ENCODE results near the gene GPATCH8.
"Not testable (repeated sequence)": the region's sequence is repeated elsewhere in the genome, so short reads cannot be mapped to it uniquely, and the experiment has no call there.

GPATCH8 gene

DNA sequence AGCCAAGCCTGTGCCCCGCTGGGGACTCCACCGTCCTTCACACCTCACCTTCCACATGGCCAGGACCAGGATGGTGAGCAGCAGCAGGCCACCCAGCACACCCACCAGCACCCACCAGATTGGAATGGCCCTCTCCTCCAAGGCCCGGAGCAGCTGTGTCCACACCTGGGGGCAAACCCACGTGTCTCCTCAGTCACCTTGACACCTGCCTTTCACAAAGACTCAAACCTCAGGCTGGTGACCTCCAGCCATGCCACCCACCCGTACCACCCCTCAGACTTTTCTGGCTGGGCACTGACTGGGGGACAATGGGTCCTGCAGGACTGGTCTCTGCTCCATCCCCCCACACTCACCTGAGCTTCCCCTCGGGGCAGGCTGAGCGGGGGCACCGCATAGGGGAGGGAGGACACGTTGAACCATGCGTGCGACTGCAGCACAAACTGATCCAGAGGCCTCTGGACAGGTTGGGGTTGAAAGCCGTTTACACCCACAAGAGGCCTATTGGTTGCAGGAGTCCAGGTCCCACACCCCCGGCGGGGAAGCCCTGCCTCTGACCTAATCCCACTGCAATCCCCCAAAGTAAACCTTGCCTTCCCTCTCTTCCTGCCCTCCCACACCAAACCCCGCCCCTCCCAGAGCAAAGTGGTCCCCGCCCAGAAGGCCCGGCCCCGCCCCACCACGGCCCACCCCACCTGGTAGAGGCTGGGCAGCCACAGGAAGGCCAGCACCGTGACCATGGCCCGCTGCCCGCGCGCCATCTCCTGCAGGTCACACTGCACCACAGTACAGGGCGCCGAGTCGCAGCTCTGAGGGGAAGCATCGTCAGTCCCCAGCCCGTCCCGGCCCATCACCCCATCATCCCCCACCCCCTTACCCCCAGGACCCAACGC, 128.7 kb downstream of the GPATCH8 start:
- no peak for DNase-seq (ENCODE audit: low read depth)

DNA sequence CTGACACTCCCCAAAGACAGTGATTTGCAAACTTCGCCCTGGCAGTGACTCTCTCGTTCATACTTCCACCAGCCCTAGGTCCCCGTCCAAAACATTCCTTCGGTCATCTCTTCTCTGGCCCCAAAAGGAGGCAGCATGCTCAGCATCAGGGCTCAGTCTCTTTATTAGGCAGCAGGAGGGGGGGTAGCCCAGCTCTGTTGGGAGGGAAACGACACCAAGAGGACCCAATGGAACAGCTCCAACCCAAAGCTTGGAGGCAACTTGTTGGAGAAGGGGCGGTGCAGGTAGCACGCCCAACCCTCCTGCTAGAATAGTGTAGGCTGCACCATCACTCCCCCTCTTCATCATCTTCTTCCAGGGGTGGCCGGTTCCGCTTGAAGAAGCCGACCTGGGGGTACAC, 131.2 kb downstream of the GPATCH8 start:
- no peak for DNase-seq (ENCODE audit: low read depth)

DNA sequence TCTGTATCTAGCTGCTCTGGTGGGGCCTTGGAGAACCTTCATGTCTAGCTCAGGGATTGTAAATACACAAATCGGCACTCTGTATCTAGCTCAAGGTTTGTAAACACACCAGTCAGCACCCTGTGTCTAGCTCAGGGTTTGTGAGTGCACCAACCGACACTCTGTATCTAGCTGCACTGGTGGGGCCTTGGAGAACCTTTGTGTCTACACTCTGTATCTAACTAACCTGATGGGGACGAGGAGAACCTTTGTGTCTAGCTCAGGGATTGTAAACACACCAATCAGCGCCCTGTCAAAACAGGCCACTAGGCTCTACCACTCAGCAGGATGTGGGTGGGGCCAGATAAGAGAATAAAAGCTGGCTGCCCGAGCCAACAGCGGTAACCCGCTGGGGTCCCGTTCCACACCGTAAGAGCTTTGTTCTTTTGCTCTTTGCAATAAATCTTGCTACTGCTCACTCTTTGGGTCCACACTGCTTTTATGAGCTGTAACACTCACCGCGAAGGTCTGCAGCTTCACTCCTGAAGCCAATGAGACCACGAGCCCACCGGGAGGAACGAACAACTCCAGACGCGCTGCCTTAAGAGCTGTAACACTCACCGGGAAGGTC, 133.7 kb downstream of the GPATCH8 start:
- DNase-seq (ENCODE audit: low read depth) = not testable (repeated sequence)

DNA sequence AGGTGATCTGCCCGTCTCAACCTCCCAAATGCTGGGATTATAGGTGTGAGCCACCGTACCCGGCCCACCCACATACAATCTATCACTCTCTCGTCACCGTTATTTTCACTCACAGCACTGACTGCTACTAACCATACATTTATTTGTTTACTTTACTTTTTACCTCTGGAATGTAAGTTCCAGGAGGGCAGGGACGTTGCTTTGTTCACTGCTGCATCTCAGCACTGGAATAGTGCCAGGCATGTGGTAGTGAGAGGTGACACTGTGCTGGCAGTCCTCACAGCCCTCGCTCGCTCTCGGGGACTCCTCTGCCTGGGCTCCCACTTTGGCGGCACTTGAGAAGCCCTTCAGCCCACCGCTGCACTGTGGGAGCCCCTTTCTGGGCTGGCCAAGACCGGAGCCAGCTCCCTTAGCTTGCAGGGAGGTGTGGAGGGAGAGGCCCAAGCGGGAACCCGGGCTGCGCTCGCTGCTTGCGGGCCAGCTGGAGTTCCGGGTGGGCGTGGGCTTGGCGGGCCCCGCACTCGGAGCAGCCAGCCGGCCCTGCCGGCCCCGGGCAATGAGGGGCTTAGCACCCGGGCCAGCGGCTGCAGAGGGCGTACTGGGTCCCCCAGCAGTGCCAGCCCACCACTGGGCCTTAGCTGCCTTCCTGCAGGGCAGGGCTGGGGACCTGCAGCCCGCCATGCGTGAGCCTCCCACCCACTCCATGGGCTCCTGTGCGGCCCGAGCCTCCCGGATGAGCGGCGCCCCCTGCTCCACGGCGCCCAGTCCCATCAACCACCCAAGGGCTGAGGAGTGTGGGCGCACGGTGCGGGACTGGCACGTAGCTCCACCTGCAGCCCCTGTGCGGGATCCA, 134.6 kb downstream of the GPATCH8 start:
- not testable (repeated sequence) for DNase-seq (ENCODE audit: low read depth)

GRCh38 chr17:44367231-44367979, 135.8 kb downstream of the GPATCH8 start:
- no peak for DNase-seq (ENCODE audit: low read depth)

DNA sequence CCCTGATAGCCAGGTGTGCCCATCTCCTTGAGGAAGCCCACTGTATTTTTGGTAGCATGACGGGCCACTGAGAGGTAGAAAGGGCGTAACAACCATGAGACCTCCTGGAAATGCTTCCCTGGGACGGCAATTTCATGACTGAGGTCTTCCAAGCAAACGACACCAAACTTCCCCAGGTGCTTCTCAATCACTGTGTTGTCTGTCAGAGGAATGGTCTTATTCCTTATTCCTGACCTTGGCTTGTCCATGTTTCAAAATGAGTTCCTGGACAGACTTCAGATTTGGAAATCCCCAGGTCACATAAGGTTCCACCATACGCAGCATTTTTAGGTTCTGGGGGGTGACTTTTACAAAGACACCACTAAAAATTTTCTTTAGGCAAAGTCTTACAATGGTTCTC, 138.2 kb downstream of the GPATCH8 start:
- DNase-seq (ENCODE audit: low read depth) = not testable (repeated sequence)

DNA sequence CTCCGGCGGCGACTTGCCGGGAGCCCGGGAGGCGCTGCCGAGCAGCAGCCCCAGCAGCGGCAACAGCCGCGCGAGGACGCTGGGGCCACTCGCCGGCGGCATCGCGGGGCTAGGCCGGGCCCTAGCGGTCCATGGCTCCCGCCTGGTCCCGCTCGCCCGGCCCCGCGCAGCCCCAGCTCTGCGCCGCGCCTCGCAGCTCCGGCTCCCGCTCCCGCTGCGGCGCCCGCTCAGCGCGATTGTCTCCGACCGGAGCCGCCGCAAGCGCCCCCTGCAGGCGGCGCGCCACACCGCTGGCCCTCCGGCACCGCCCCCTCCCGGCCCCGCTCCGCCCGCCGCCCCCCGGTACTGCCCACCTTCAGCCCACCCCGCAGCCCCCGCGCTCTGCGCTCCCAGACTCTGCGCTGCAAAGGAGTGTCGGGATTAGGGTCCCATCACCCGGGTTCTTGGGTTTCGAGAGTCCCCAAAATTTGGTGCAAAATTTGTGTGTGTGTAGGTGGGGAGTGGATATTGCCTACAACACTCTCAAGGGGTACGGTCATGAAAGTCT, 139.5 kb downstream of the GPATCH8 start, which contains the start of gene FAM171A2:
Gene FAM171A2, minus strand, starts transcription at position 241 of the 547 bp plus-strand sequence. Its CDS starts 139 bp downstream, at position 102.
- DNase-seq (ENCODE audit: low read depth) = peak; percentile 54

DNA sequence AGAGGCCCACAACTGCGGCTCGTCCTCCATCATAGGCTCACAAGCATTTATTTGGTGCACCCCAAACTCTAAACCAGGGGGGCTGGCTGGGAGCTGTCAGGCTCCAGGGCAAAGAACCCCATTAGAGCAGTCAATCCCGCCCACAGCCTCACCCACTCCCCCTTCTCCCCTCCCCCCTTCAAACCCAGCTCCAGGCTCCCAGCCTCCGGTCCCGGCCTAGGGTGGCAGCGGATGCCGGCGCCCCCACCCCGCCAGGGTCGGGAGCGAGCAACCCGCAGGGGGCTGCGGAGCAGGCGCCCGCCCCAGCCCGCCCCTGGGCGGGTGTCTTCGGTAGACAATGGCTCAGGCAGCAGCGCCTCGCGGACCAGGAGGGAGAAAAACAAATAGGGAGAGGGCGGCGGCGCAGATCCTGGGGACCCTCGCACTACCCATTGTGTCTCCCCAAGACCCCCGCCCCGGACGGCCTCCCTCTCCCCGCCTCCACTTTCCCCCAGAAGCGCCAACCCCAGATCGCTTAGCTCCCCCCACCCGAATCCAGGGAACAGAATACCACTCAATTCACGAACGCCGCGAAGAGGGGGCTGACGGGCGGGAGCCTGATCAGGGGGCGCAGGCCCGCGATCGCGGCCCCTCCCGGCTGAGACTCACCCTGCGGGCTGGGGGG, 140.1 kb downstream of the GPATCH8 start:
- no peak for DNase-seq (ENCODE audit: low read depth)

- no peak for DNase-seq (ENCODE audit: low read depth)
These were observed 140.7 kb downstream of the GPATCH8 start for GRCh38 chr17:44362459-44362948.

GRCh38 chr17:44361292-44362260, 141.6 kb downstream of the GPATCH8 start:
- no peak for DNase-seq (ENCODE audit: low read depth)

DNA sequence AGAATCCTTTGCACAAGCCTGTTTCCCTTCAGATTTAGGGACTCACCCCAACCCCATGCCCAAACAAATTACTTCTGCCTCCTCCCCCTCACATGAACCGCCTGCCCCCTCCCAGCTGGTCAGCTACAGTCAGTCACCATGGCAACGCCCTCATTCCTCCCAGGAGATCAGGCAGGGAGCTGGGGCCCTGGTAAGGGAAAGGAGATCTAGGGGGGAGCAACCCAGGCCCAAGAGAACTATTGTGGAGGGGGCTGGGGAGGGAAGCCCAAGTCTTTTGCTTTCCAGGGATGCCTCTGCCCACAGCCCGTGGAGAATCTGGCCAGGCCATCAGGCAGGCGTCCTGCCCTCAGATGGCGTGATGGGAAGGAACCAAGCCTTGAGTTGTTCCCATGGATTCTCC, 142.4 kb downstream of the GPATCH8 start:
- DNase-seq (ENCODE audit: low read depth) = no peak

DNA sequence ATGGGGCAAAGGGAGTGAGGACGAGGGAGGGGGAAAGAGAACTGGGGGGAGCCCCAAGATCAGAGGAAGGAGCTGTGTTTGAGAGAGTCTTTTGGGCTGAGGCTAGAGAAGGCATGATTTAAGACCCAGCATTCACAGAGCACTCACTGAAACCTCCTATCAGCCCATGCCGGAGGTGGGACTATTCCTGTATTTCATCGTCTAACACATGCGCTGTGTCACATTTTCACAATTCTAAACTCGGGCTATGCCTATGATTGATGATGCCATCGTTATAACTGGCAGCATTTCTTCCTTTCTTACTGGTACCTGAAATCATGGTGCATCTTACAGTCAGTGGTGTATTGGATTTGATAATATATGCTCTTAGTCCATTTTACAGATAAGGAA, 143.1 kb downstream of the GPATCH8 start:
- DNase-seq (ENCODE audit: low read depth) = no peak

- no peak for DNase-seq (ENCODE audit: low read depth)
These were observed 143.6 kb downstream of the GPATCH8 start for GRCh38 chr17:44359458-44360143.

GRCh38 chr17:44359006-44359405, 144.2 kb downstream of the GPATCH8 start:
- no peak for DNase-seq (ENCODE audit: low read depth)

- DNase-seq (ENCODE audit: low read depth) = no peak
These were observed 145.1 kb downstream of the GPATCH8 start for GRCh38 chr17:44358066-44358465.

DNA sequence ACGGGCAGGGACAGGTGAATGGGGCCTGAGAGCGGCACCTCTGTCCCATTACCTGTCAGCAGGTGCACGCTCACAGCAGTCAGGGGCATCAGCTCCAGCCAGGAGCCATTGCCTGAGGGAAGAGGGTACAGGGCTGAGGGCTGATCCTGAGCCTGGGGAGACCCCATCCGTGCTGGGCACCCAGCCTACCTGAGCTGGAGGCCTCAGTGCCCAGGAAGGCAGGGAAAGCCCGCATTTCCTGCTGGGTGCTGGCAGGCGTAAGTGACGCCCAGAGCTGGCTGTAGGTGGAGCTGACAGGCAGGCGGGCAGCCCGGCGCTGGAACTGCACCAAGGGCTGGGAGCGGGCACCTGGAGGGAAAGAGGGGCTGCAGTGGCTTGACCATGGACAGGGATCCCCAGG, 147.0 kb downstream of the GPATCH8 start:
- no peak for DNase-seq (ENCODE audit: low read depth)

DNA sequence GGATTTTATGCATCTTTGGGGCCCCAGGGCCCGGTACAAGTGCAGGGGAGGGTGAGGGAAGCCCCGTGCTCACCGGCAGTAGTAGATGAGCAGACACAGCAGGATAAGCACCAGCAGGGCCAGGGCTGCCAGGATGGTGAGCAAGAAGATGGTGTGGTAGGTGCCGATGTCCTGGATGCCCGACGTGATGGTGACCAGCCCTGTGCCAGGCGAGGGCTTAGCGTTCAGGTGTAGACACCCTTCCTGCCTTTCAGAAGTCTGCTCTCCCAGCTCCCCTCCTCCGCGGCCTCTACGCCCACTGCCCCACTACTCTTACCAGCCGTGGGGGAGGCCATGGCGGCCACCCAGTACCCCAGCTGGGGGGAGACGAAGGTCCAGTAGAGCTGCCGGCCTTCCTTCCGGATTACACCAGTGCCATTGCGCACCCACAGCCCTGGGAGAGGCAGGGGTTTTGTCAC, 147.5 kb downstream of the GPATCH8 start:
- no peak for DNase-seq (ENCODE audit: low read depth)
